Body of pancreas (tissue), 4 donors: ENCODE results near the gene STBD1. TPM values are rescaled to one million over a fixed set of nuclear protein-coding genes. Genes with fewer than 3 reads are reported as not detected.

Experiments
- ATAC-seq: fragments of 150-250 bp; one replicate; pipeline ENCODE4 v1.9.1; 2016
- DNase-seq, 4 donors: peaks; one replicate each; pipeline ENCODE4 v3.0.0-alpha.2; 2019
- H3K27ac ChIP-seq, 4 donors: fragments of 200-600 bp; sonication (generic); 1 replicate in 3 of 4; 2 replicates in 1 of 4; pipeline versions ENCODE4 v1.5.1 to v1.6.1; 2016 to 2019; ENCODE audit warnings: mild to moderate bottlenecking in 1 of 4, mixed read lengths in 1 of 4, moderate library complexity in 1 of 4
- H3K27me3 ChIP-seq, 2 donors: fragments of 200-600 bp; sonication (generic); one replicate each; pipeline ENCODE4 v1.6.0; 2016; ENCODE audit warnings: mild to moderate bottlenecking in 1 of 2
- H3K36me3 ChIP-seq, 2 donors: fragments of 200-600 bp; sonication (generic); replicated peaks in 1 of 2; 2 replicates each; pipeline ENCODE4 v1.5.1; 2016; ENCODE audit warnings: low read depth in 2 of 2; ENCODE audit not compliant: insufficient read depth in 1 of 2
- H3K4me1 ChIP-seq: fragments of 200-600 bp; sonication (generic); one replicate; pipeline ENCODE4 v1.6.0; 2016
- H3K4me3 ChIP-seq, 2 donors: fragments of 200-600 bp; sonication (generic); 1 replicate in 1 of 2; 2 replicates in 1 of 2; pipeline ENCODE4 v1.5.1; 2016 to 2019
- H3K9me3 ChIP-seq, 3 donors: fragments of 200-600 bp; sonication (generic); 1 replicate in 2 of 3; 2 replicates in 1 of 3; pipeline ENCODE4 v1.5.1; 2016
- CTCF ChIP-seq, 7 experiments: fragments of 450-650 bp in 4 of 7; fragments of 200-600 bp in 3 of 7; sonication (generic) in 3 of 7; IDR thresholded peaks; one replicate each; pipeline ENCODE4 v1.5.1; 2016 to 2019; ENCODE audit warnings: antibody characterized with exemption in 7 of 7
- POLR2A ChIP-seq, 3 donors: fragments of 450-650 bp; IDR thresholded peaks; one replicate each; pipeline ENCODE4 v1.6.1; 2016; ENCODE audit warnings: antibody characterized with exemption in 3 of 3, mild to moderate bottlenecking in 2 of 3
- whole genome bisulfite sequencing, 2 donors: methylation state at CpG; one replicate each; pipeline ENCODE4 v1.1.5; 2017; 5-methylcytosine and 5-hydroxymethylcytosine counted together
- intact Hi-C: fragments of 100-400 bp; cut with DNase I; formaldehyde crosslinking; loops from one replicate; pipeline ENCODE4 v1.15.1; 2023
- total RNA-seq, 2 donors: library from RNA; depleted of rRNA; stranded (reverse); fragments of >200 nt; gene quantifications; one replicate each; pipeline ENCODE4 v1.1.0, GENCODE V29; 2016

The STBD1 gene
- total RNA-seq, 2 donors from 2014 or later, result 6.2 to 6.6 TPM

DNA sequence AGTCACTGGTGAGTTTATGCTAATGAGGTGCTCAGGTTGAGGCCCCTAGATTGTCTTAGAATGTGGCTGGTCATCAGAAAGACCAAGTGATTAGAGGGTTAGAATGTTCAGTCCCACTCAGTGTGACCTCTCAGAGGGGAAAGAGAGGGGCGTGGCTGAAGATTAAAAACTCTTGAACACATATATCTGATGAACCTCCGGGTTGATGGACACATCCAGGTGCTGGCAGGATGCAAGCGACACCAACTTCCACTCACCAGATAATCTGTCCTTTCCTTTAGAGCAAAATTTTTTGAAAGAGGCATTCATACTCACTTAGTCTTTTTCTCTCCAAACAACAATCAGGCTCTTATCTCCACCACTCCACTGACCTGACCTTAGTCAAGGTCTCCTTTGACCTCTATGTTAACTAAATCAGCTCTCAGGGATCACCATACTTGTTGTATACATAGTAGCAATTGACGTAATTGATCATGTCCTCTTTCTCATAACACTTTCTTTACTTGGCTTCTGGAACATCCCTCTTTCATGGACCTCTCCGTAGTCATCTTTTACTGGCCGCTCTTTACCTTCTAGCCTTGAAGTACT lies 40.8 kb upstream of the STBD1 start:
- Histone ChIP-seq H3K27me3 (no peaks in the 10 kb centered on the region), H3K4me1 (no peaks in the 10 kb centered on the region), H3K36me3 (peaks cover 0 to 5% of the 10 kb centered on the region in 2 donors), H3K4me3 (no peak overlapping the region), H3K9me3 (no peaks in the 10 kb centered on the region), H3K27ac (no peak overlapping the region)
- DNase-seq (no peak), ATAC-seq (no peak)
- intact Hi-C loops, result no loop called here
- WGBS, 2 donors, result 81 to 86% methylated on average over 6 of the region's 6 CpGs
- no peak for TF ChIP-seq CTCF (IDR thresholded peaks at IDR 0.05)
- TF ChIP-seq POLR2A (IDR thresholded peaks at IDR 0.05), result no peak

DNA sequence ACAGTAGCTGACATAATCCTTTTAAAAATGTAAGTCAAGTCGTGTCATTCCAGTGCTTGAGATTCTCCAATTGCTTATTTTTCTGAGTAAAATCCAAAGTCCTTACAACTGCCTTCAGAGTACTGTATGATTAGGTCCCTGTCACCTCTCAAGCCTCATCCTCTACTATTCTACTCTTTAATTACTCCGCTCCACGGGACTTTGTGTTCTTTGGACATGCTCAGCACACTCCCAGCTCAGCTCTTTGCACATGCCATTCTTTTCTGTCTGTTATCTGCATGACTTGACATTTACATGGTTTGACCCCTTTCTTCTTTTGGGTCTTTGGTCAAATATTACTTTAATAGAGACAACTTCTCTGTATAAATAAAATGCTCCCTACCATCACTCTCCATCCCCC lies 39.9 kb upstream of the STBD1 start:
- no peak overlapping the region for H3K4me3 ChIP-seq
- H3K27ac ChIP-seq, result no peak overlapping the region
- no peaks in the 10 kb centered on the region for H3K9me3 ChIP-seq
- peaks cover 0 to 5% of the 10 kb centered on the region in 2 donors for H3K36me3 ChIP-seq
- no peaks in the 10 kb centered on the region for H3K4me1 ChIP-seq
- whole genome bisulfite sequencing, 2 donors, result 77 to 81% methylated on average over 3 of the region's 3 CpGs
- DNase-seq, result no peak
- H3K27me3 ChIP-seq, result no peaks in the 10 kb centered on the region
- intact Hi-C loops, result no loop called here
- TF ChIP-seq CTCF (IDR thresholded peaks at IDR 0.05) (no peak), POLR2A (IDR thresholded peaks at IDR 0.05) (no peak)
- ATAC-seq, result no peak

DNA sequence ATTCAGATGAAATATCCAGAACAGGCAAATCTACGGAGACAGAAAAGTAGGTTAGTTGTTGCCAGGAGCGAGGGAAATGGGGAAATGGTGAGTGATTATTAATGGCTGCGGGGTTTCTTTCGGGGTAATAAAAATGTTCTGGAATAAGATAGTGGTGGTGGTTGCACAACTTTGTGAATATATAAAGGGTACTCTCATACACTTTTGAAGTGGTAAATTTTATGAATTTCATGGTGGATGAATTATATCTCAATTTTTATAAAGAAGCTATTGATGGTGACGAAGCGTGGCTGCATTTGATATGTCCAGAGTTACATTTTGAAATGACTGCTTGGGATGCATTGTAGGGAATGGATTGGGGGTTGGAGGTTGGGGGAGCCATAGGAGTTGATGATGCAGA lies 38.7 kb upstream of the STBD1 start:
- H3K4me1 ChIP-seq, result no peaks in the 10 kb centered on the region
- H3K27me3 ChIP-seq, result no peaks in the 10 kb centered on the region
- TF ChIP-seq CTCF (IDR thresholded peaks at IDR 0.05) (no peak), POLR2A (IDR thresholded peaks at IDR 0.05) (no peak)
- H3K4me3 ChIP-seq, result no peak overlapping the region
- H3K27ac ChIP-seq, result no peak overlapping the region
- intact Hi-C loops, result no loop called here
- no peak for ATAC-seq
- no peak for DNase-seq
- WGBS, 2 donors, result 95 to 98% methylated on average over 6 of the region's 6 CpGs
- peaks cover 0 to 5% of the 10 kb centered on the region in 2 donors for H3K36me3 ChIP-seq
- no peaks in the 10 kb centered on the region for H3K9me3 ChIP-seq

- H3K4me3 ChIP-seq, result no peak overlapping the region
- H3K27me3 ChIP-seq, result no peaks in the 10 kb centered on the region
- no peak overlapping the region for H3K27ac ChIP-seq
- intact Hi-C loops, result no loop called here
- 84 to 86% methylated on average over 11 of the region's 11 CpGs for WGBS, 2 donors
- no peaks in the 10 kb centered on the region for H3K9me3 ChIP-seq
- ATAC-seq, result no peak
- no peaks in the 10 kb centered on the region for H3K4me1 ChIP-seq
- TF ChIP-seq POLR2A (IDR thresholded peaks at IDR 0.05) (no peak), CTCF (IDR thresholded peaks at IDR 0.05) (no peak)
- no peaks in the 10 kb centered on the region for H3K36me3 ChIP-seq
- no peak for DNase-seq
These were observed 36.0 kb upstream of the STBD1 start for GRCh38 chr4:76270244-76271175.
